K562 treated with DMSO at 1 percent for 4 hours (cell line): ENCODE results near the gene ZNF620. TPM values are rescaled to one million over a fixed set of nuclear protein-coding genes. Genes with fewer than 3 reads are reported as not detected.

ENCODE experiments used
- total RNA-seq: library from RNA; unstranded; fragments of 300-600 nt; gene quantifications from 2 replicates; pipeline ENCODE4 v1.2.3, GENCODE V29; 2022; ENCODE audit not compliant: insufficient read depth

ZNF620 gene
- total RNA-seq, result 2.9 and 4.1 TPM in 2 replicates

GRCh38 chr3:40505599-40506462, at the start of gene ZNF620:
TSS of gene ZNF620 (plus strand) at chr3:40506039. CDS start at chr3:40506353, 314 bp downstream.

GRCh38 chr3:40456940-40457823, 48.7 kb upstream of the ZNF620 start, which contains the start of gene RPL14:
TSS of gene RPL14 (plus strand) at chr3:40457339. CDS start at chr3:40457472, 133 bp downstream.

GRCh38 chr3:40476478-40477470, 29.1 kb upstream of the ZNF620 start, which contains the start of gene ZNF619:
TSS of gene ZNF619 (plus strand) at chr3:40477122. CDS start at chr3:40477980, 858 bp downstream.

GRCh38 chr3:40524568-40525285, 18.9 kb downstream of the ZNF620 start, which contains the start of gene ZNF621:
TSS of gene ZNF621 (plus strand) at chr3:40524960. CDS start at chr3:40525841, 881 bp downstream.

Other genes with a start within 250 kb of the ZNF620 start
- gene EIF1B, start 196.3 kb upstream of the ZNF620 start, total RNA-seq, result 150 and 167 TPM in 2 replicates
- gene ENTPD3, start 118.9 kb upstream of the ZNF620 start, total RNA-seq, result 1.3 TPM in 2 replicates
- 3,441 and 3,500 TPM in 2 replicates for gene RPL14, start 48.7 kb upstream of the ZNF620 start, total RNA-seq
- gene ZNF619, start 28.9 kb upstream of the ZNF620 start, total RNA-seq, result 2.7 and 3.5 TPM in 2 replicates
- 6.4 and 7.8 TPM in 2 replicates for gene ZNF621, start 18.9 kb downstream of the ZNF620 start, total RNA-seq